HepG2 (cell line): ENCODE measurements around the gene TNFSF15.

ENCODE experiments used
- GABPA ChIP-seq, 2 experiments: IDR thresholded peaks; 2 replicates each; pipeline ENCODE4 v1.6.1; 2011 to 2016; ENCODE audit warnings: low read depth in 2 of 2, low read length in 1 of 2, missing biosample characterization in 1 of 2, missing genetic modification characterization in 1 of 2
- GFI1 ChIP-seq: sonication (generic); formaldehyde crosslinking; IDR thresholded peaks from 2 replicates; pipeline ENCODE4 v1.5.0; 2020; ENCODE audit warnings: missing genetic modification reagents, mild to moderate bottlenecking, borderline replicate concordance
- MEIS2 ChIP-seq: sonication (generic); formaldehyde crosslinking; IDR thresholded peaks from 2 replicates; pipeline ENCODE4 v1.9.0; 2021; ENCODE audit warnings: mild to moderate bottlenecking, missing genetic modification reagents
- RNF219 ChIP-seq: sonication (generic); formaldehyde crosslinking; IDR thresholded peaks from 2 replicates; pipeline ENCODE4 v1.5.0; 2020; ENCODE audit warnings: mild to moderate bottlenecking, missing genetic modification reagents

DNA sequence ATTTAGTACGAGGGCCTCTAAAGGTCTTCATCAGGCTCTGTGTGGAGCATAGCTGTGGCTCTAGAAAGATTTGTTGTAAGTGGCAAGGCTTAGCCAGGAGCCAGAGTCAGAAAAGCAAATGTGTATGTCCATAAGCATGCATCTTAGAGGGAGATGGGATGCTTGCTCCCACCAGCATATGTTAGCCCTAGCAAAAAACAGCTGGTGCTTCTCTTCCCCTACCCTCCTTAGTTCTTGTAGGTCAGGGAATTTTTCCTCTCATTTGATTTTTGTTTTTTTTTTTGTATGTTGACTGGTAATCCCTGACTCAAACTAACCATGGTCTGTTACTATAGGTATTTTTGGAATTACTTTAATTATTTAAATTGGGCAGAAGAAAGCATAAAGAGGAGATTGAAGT lies 7.7 kb downstream of the TNFSF15 start:
- no peak for TF ChIP-seq GABPA (IDR thresholded peaks at IDR 0.05; ENCODE audit: low read depth, low read length)
- TF ChIP-seq GABPA (CRISPR knock-in tag; IDR thresholded peaks at IDR 0.05; ENCODE audit: low read depth), result no peak
- no peak for TF ChIP-seq MEIS2 (CRISPR knock-in tag)
- TF ChIP-seq GFI1, result no peak
- TF ChIP-seq RNF219 (CRISPR knock-in tag), result no peak
